Panc1 (cell line): ENCODE data around the gene OSBPL10. TPM values are rescaled to one million over a fixed set of nuclear protein-coding genes. Genes with fewer than 3 reads are reported as not detected.

Experiments
- ATAC-seq: fragments of 200-7000 bp; cut with Tn5 transposase; 2 replicates; pipeline ENCODE4 v1.9.1; 2020; ENCODE audit warnings: mild to moderate bottlenecking, moderate library complexity
- BruUV-seq: library from RNA; stranded (reverse); fragments of 400-500 nt; replicated peaks from 2 replicates; lab custom pipeline; 2021; lab: Mats Ljungman, UMichigan
- CTCF ChIA-PET: fragments of 300-600 bp; sonication (Branson Sonifier 250); formaldehyde crosslinking; loops from one replicate; lab custom pipeline; 2022; ENCODE audit warnings: antibody characterized with exemption; lab: Charles Lee
- POLR2A ChIA-PET: fragments of 300-600 bp; sonication (Branson Sonifier 250); formaldehyde crosslinking; loops from one replicate; lab custom pipeline; 2022; ENCODE audit warnings: antibody characterized with exemption; lab: Charles Lee
- DNase-seq: peaks from one replicate; pipeline ENCODE4 v3.0.0-alpha.2; 2010; ENCODE audit warnings: low read depth, low spot score
- H3K27ac ChIP-seq: 2 replicates; pipeline ENCODE4 v1.5.1; 2011; ENCODE audit warnings: mild to moderate bottlenecking, low read length, inconsistent platforms
- H3K27me3 ChIP-seq: fragments of 200-500 bp; sonication (Bioruptor generic); 2 replicates; pipeline ENCODE4 v1.6.0; 2014; ENCODE audit warnings: low read length, inconsistent platforms; ENCODE audit not compliant: control insufficient read depth, insufficient read depth
- H3K36me3 ChIP-seq: fragments of 200-500 bp; sonication (Bioruptor generic); 2 replicates; pipeline ENCODE4 v1.5.1; 2014; ENCODE audit warnings: inconsistent platforms, mild to moderate bottlenecking, low read length, moderate library complexity; ENCODE audit not compliant: control insufficient read depth, insufficient read depth
- H3K4me1 ChIP-seq: 2 replicates; pipeline ENCODE4 v1.5.1; 2011; ENCODE audit warnings: inconsistent platforms, mild to moderate bottlenecking, low read length, moderate library complexity; ENCODE audit not compliant: control insufficient read depth, insufficient read depth
- H3K4me3 ChIP-seq, 2 experiments: 2 replicates each; pipeline ENCODE4 v1.5.1; 2011 to 2012; ENCODE audit warnings: low read depth in 2 of 2, low read length in 2 of 2, mild to moderate bottlenecking in 2 of 2, inconsistent platforms in 1 of 2, moderate library complexity in 1 of 2
- H3K9me3 ChIP-seq: fragments of 200-500 bp; sonication (Bioruptor generic); 2 replicates; pipeline ENCODE4 v1.5.1; 2014; ENCODE audit warnings: low read depth, mild to moderate bottlenecking, inconsistent platforms, low read length, moderate library complexity; ENCODE audit not compliant: control insufficient read depth, insufficient read depth
- CTCF ChIP-seq: fragments of 450-650 bp; IDR thresholded peaks from 2 replicates; pipeline ENCODE4 v1.5.1; 2017; ENCODE audit warnings: mild to moderate bottlenecking
- POLR2AphosphoS5 ChIP-seq: IDR thresholded peaks from 2 replicates; pipeline ENCODE4 v1.6.1; 2012; ENCODE audit warnings: mild to moderate bottlenecking, low read depth, low read length, moderate library complexity
- REST ChIP-seq, 2 experiments: IDR thresholded peaks; 2 replicates each; pipeline ENCODE4 v1.6.1; 2011 to 2012; ENCODE audit warnings: low read depth in 2 of 2, control low read depth in 1 of 2, low read length in 1 of 2, mild to moderate bottlenecking in 1 of 2, moderate library complexity in 1 of 2; ENCODE audit not compliant: insufficient read depth in 1 of 2
- SIN3A ChIP-seq: IDR thresholded peaks from 2 replicates; pipeline ENCODE4 v1.6.1; 2012; ENCODE audit warnings: low read depth, mild to moderate bottlenecking, low read length, moderate library complexity, borderline replicate concordance; ENCODE audit not compliant: insufficient read depth
- TCF7L2 ChIP-seq: IDR thresholded peaks from 2 replicates; pipeline ENCODE4 v1.6.1; 2011; ENCODE audit warnings: mild to moderate bottlenecking, low read depth, low read length, inconsistent platforms
- in situ Hi-C: cut with HindIII; loops from 2 replicates; pipeline ENCODE4 v1.10.0; 2016; ENCODE audit warnings: low sequenced_read_pairs, low pct_unique_long_range_greater_than_20kb
- intact Hi-C: fragments of 100-400 bp; cut with micrococcal nuclease; formaldehyde crosslinking; loops from one replicate; pipeline ENCODE4 v1.10.0; 2022; ENCODE audit not compliant: unreplicated experiment
- total RNA-seq: library from RNA; stranded (reverse); gene quantifications from one replicate; pipeline ENCODE4 v1.2.1, GENCODE V29; 2021; ENCODE audit not compliant: unreplicated experiment

Gene OSBPL10
- total RNA-seq, 1 experiment from 2014 or later, result 88.1 TPM

- peaks cover 10% of the 10 kb centered on the region; the same call in 1 of the 2 replicates for H3K9me3 ChIP-seq
- H3K36me3 ChIP-seq, result no peaks in the 10 kb centered on the region
- in situ Hi-C loops (no loop called here), intact Hi-C loops (no loop called here)
- no peaks in the 10 kb centered on the region for H3K27me3 ChIP-seq
- DNase-seq (no peak), ATAC-seq (0 out of 2 replicates have a peak, but pooled peaks have one; percentile 17)
- H3K27ac ChIP-seq, result no peak overlapping the region; the same call in 1 of the 2 replicates
- POLR2A ChIA-PET, result no interaction called here
- H3K4me1 ChIP-seq, result peaks cover 23% of the 10 kb centered on the region
- H3K4me3 ChIP-seq, result no peak overlapping the region
- CTCF ChIA-PET, result no interaction called here
- BruUV-seq, result no TSS peak
- no peak for TF ChIP-seq CTCF
- no peak for TF ChIP-seq TCF7L2
- TF ChIP-seq SIN3A, result no peak
- no peak for TF ChIP-seq POLR2AphosphoS5
- no peak for TF ChIP-seq REST (IDR thresholded peaks at IDR 0.05; ENCODE audit: insufficient read depth in 1 of 2, low read depth in 2 of 2, low read length in 1 of 2)
Measured at GRCh38 chr3:31947162-31947561, 33.9 kb downstream of the OSBPL10 start.

GRCh38 chr3:31946484-31947081 is 34.5 kb downstream of the OSBPL10 start:
- H3K27me3 ChIP-seq, result no peaks in the 10 kb centered on the region
- peaks cover 24% of the 10 kb centered on the region for H3K4me1 ChIP-seq
- DNase-seq (no peak), ATAC-seq (no peak)
- intact Hi-C loops, result no loop called here
- POLR2A ChIA-PET, result no interaction called here
- no peaks in the 10 kb centered on the region for H3K36me3 ChIP-seq
- CTCF ChIA-PET, result no interaction called here
- in situ Hi-C loops, result no loop called here
- BruUV-seq, result no TSS peak
- no peak overlapping the region for H3K4me3 ChIP-seq
- H3K9me3 ChIP-seq, result peaks cover 10% of the 10 kb centered on the region; the same call in 1 of the 2 replicates
- TF ChIP-seq SIN3A (no peak), CTCF (no peak), REST (IDR thresholded peaks at IDR 0.05; ENCODE audit: insufficient read depth in 1 of 2, low read depth in 2 of 2, low read length in 1 of 2) (no peak), TCF7L2 (no peak), POLR2AphosphoS5 (no peak)
- H3K27ac ChIP-seq, result no peak overlapping the region
